Measurements from ENCODE around the gene PTPN2.
"Not testable (repeated sequence)": the region's sequence is repeated elsewhere in the genome, so short reads cannot be mapped to it uniquely, and the experiment has no call there.

PTPN2 gene

GRCh38 chr18:12765586-12765985 lies 118.5 kb downstream of the PTPN2 start:
- TF ChIP-seq SPI1 (IDR thresholded peaks at IDR 0.05; ENCODE audit: borderline replicate concordance, low read depth) (no peak), REST (IDR thresholded peaks at IDR 0.05; ENCODE audit: insufficient replicate concordance, low read depth) (no peak), CTCF (IDR thresholded peaks at IDR 0.05; ENCODE audit: insufficient read depth, low read length) (no peak), GABPA (IDR thresholded peaks at IDR 0.05; ENCODE audit: low read depth) (no peak)
- no peaks in the 10 kb centered on the region for H3K27me3 ChIP-seq (ENCODE audit: insufficient read depth, poor library complexity, severe bottlenecking)
- no peak overlapping the region for H3K4me3 ChIP-seq (replicated peaks; ENCODE audit: insufficient read depth, low read length)
- H3K27ac ChIP-seq (replicated peaks): no peak overlapping the region
- no peak for DNase-seq (ENCODE audit: low read depth in 1 of 2, low spot score in 1 of 2)

- Histone ChIP-seq H3K27ac (replicated peaks) (no peak overlapping the region), H3K27me3 (ENCODE audit: insufficient read depth, poor library complexity, severe bottlenecking) (peaks cover under 1% of the 10 kb centered on the region), H3K4me3 (replicated peaks; ENCODE audit: insufficient read depth, low read length) (no peak overlapping the region)
- DNase-seq (ENCODE audit: low read depth in 1 of 2, low spot score in 1 of 2): no peak
- no peak for TF ChIP-seq SPI1 (IDR thresholded peaks at IDR 0.05; ENCODE audit: borderline replicate concordance, low read depth)
- TF ChIP-seq REST (IDR thresholded peaks at IDR 0.05; ENCODE audit: insufficient replicate concordance, low read depth): no peak
- no peak for TF ChIP-seq GABPA (IDR thresholded peaks at IDR 0.05; ENCODE audit: low read depth)
- no peak for TF ChIP-seq POLR2AphosphoS5 (IDR thresholded peaks at IDR 0.05; ENCODE audit: low read depth)
- no peak for TF ChIP-seq CTCF (IDR thresholded peaks at IDR 0.05; ENCODE audit: insufficient read depth, low read length)
Observed at GRCh38 chr18:12765126-12765525, 118.9 kb downstream of the PTPN2 start.

- not testable (repeated sequence) for H3K27ac ChIP-seq (replicated peaks); H3K27me3 ChIP-seq (ENCODE audit: insufficient read depth, poor library complexity, severe bottlenecking); H3K4me3 ChIP-seq (replicated peaks; ENCODE audit: insufficient read depth, low read length); DNase-seq (ENCODE audit: low read depth in 1 of 2, low spot score in 1 of 2)
Observed at GRCh38 chr18:12758566-12758965, 125.5 kb downstream of the PTPN2 start.

GRCh38 chr18:12756619-12757239 lies 127.3 kb downstream of the PTPN2 start:
- TF ChIP-seq SPI1 (IDR thresholded peaks at IDR 0.05; ENCODE audit: borderline replicate concordance, low read depth): peak; percentile 80; the same call in 1 of the 2 replicates
- H3K27ac ChIP-seq (replicated peaks); H3K4me3 ChIP-seq (replicated peaks; ENCODE audit: insufficient read depth, low read length); H3K27me3 ChIP-seq (ENCODE audit: insufficient read depth, poor library complexity, severe bottlenecking): not testable (repeated sequence)
- peak in 1 of 2 experiments; percentile 65 for DNase-seq (ENCODE audit: low read depth in 1 of 2, low spot score in 1 of 2)

- not testable (repeated sequence) for H3K27me3 ChIP-seq (ENCODE audit: insufficient read depth, poor library complexity, severe bottlenecking); DNase-seq (ENCODE audit: low read depth in 1 of 2, low spot score in 1 of 2); H3K27ac ChIP-seq (replicated peaks); H3K4me3 ChIP-seq (replicated peaks; ENCODE audit: insufficient read depth, low read length)
Observed at GRCh38 chr18:12755606-12756005, 128.4 kb downstream of the PTPN2 start.
